H1 (cell line): ENCODE results near the gene SLK. TPM values are rescaled to one million over a fixed set of nuclear protein-coding genes. Genes with fewer than 3 reads are reported as not detected.

ENCODE experiments used
- CTCF ChIA-PET: fragments of 300-600 bp; sonication (Branson Sonifier 250); formaldehyde crosslinking; loops from one replicate; lab custom pipeline; 2021; ENCODE audit not compliant: partially characterized antibody; lab: Charles Lee
- POLR2A ChIA-PET: fragments of 300-600 bp; sonication (Branson Sonifier 250); formaldehyde crosslinking; loops from one replicate; lab custom pipeline; 2021; ENCODE audit warnings: inconsistent platforms; ENCODE audit not compliant: partially characterized antibody; lab: Charles Lee
- DNase-seq, 2 experiments: peaks; one replicate each; pipeline versions ENCODE4 v3.0.0 to v3.0.0-alpha.2; 2010 to 2022; ENCODE audit warnings: low spot score in 2 of 2, low read depth in 1 of 2, mixed read lengths in 1 of 2
- FAIRE-seq: peaks from 2 replicates; lab custom pipeline; 2011; peaks lifted over from hg19 to GRCh38; lab: Jason Lieb, UNC
- H2AFZ ChIP-seq: 2 replicates; pipeline ENCODE4 v1.8.1; 2012; ENCODE audit warnings: low read length, inconsistent platforms
- H2AK5ac ChIP-seq: 2 replicates; pipeline ENCODE4 v1.6.1; 2013; ENCODE audit warnings: low read depth, low read length
- H2BK120ac ChIP-seq: replicated peaks from 2 replicates; pipeline ENCODE3; 2013; ENCODE audit warnings: low read depth, low read length, inconsistent platforms
- H2BK12ac ChIP-seq: 2 replicates; pipeline ENCODE4 v1.6.1; 2013; ENCODE audit warnings: low read depth, low read length
- H2BK15ac ChIP-seq: 2 replicates; pipeline ENCODE4 v1.6.1; 2013; ENCODE audit warnings: low read length
- H2BK20ac ChIP-seq: 2 replicates; pipeline ENCODE4 v1.6.1; 2013; ENCODE audit warnings: low read length
- H2BK5ac ChIP-seq: 2 replicates; pipeline ENCODE4 v1.6.1; 2013; ENCODE audit warnings: low read depth, low read length
- H3K14ac ChIP-seq: 2 replicates; pipeline ENCODE4 v1.6.1; 2013; ENCODE audit warnings: inconsistent platforms; ENCODE audit not compliant: insufficient read length
- H3K18ac ChIP-seq: 2 replicates; pipeline ENCODE4 v1.6.1; 2013; ENCODE audit warnings: low read length; ENCODE audit errors: extremely low read depth
- H3K23ac ChIP-seq: 2 replicates; pipeline ENCODE4 v1.6.1; 2013; ENCODE audit warnings: inconsistent platforms; ENCODE audit not compliant: insufficient read length
- H3K23me2 ChIP-seq: 2 replicates; pipeline ENCODE4 v1.6.1; 2013; ENCODE audit warnings: low read depth, low read length
- H3K27ac ChIP-seq: 2 replicates; pipeline ENCODE4 v1.6.1; 2011; ENCODE audit warnings: low read depth, low read length, inconsistent platforms
- H3K27me3 ChIP-seq, 4 experiments: replicated peaks in 1 of 4; 1 replicate in 1 of 4; 2 replicates in 3 of 4; pipeline versions ENCODE4 v1.6.1 to v1.8.1; 2011 to 2013; ENCODE audit warnings: low read length in 3 of 4, mild to moderate bottlenecking in 3 of 4, inconsistent platforms in 2 of 4, mixed read lengths in 2 of 4, moderate library complexity in 1 of 4; ENCODE audit not compliant: control insufficient read depth in 3 of 4, insufficient read depth in 3 of 4; ENCODE audit errors: extremely low read depth in 1 of 4
- H3K36me3 ChIP-seq, 4 experiments: 2 replicates each; pipeline versions ENCODE4 v1.6.1 to v1.8.1; 2011 to 2013; ENCODE audit warnings: mild to moderate bottlenecking in 4 of 4, low read length in 3 of 4, moderate library complexity in 2 of 4, control low read depth in 1 of 4, inconsistent platforms in 1 of 4; ENCODE audit not compliant: insufficient read depth in 4 of 4, control insufficient read depth in 2 of 4
- H3K4ac ChIP-seq: replicated peaks from 2 replicates; pipeline ENCODE3; 2013; ENCODE audit warnings: low read length, low read depth, mixed read lengths, inconsistent platforms; ENCODE audit not compliant: insufficient read length
- H3K4me1 ChIP-seq, 4 experiments: replicated peaks in 1 of 4; 1 replicate in 1 of 4; 2 replicates in 3 of 4; pipeline versions ENCODE4 v1.6.1 to v1.8.1; 2011 to 2013; ENCODE audit warnings: low read length in 3 of 4, inconsistent platforms in 2 of 4, mixed read lengths in 1 of 4; ENCODE audit not compliant: insufficient read depth in 4 of 4, control insufficient read depth in 3 of 4
- H3K4me2 ChIP-seq, 2 experiments: 2 replicates each; pipeline versions ENCODE4 v1.6.1 to v1.8.1; 2011 to 2013; ENCODE audit warnings: low read depth in 2 of 2, low read length in 2 of 2, control low read depth in 1 of 2, inconsistent platforms in 1 of 2, mild to moderate bottlenecking in 1 of 2; ENCODE audit not compliant: insufficient read depth in 1 of 2
- H3K4me3 ChIP-seq, 4 experiments: fragments of 200-600, 300-600 bp in 1 of 4; sonication (generic), shearing (Covaris generic), sonication (Bioruptor Twin) in 1 of 4; 2 replicates each; pipeline versions ENCODE4 v1.5.1 to v1.8.1; 2011 to 2016; ENCODE audit warnings: low read length in 4 of 4, low read depth in 3 of 4, control low read depth in 2 of 4, inconsistent platforms in 2 of 4, mild to moderate bottlenecking in 2 of 4, mixed read lengths in 1 of 4, moderate library complexity in 1 of 4; ENCODE audit not compliant: insufficient read depth in 2 of 4; ENCODE audit errors: extremely low read depth in 1 of 4
- H3K56ac ChIP-seq: replicated peaks from 2 replicates; pipeline ENCODE3; 2013; ENCODE audit warnings: low read depth, mild to moderate bottlenecking, mixed read lengths, low read length, inconsistent platforms; ENCODE audit not compliant: insufficient read length
- H3K79me1 ChIP-seq: 2 replicates; pipeline ENCODE4 v1.6.1; 2013; ENCODE audit warnings: low read depth, low read length, control low read depth
- H3K79me2 ChIP-seq, 2 experiments: 2 replicates each; pipeline versions ENCODE4 v1.6.1 to v1.8.1; 2012 to 2013; ENCODE audit warnings: low read length in 2 of 2, mild to moderate bottlenecking in 2 of 2, inconsistent platforms in 1 of 2; ENCODE audit not compliant: insufficient read depth in 2 of 2, control insufficient read depth in 1 of 2
- H3K9ac ChIP-seq, 4 experiments: replicated peaks in 1 of 4; 1 replicate in 1 of 4; 2 replicates in 3 of 4; pipeline versions ENCODE4 v1.6.1 to v1.8.1; 2011 to 2013; ENCODE audit warnings: low read depth in 3 of 4, low read length in 3 of 4, control low read depth in 2 of 4, mild to moderate bottlenecking in 2 of 4, moderate library complexity in 2 of 4, inconsistent platforms in 1 of 4; ENCODE audit errors: extremely low read depth in 1 of 4
- H3K9me3 ChIP-seq, 2 experiments: 2 replicates each; pipeline versions ENCODE4 v1.6.1 to v1.8.1; 2012 to 2013; ENCODE audit warnings: mild to moderate bottlenecking in 2 of 2, moderate library complexity in 2 of 2, control low read depth in 1 of 2, inconsistent platforms in 1 of 2, low read depth in 1 of 2, low read length in 1 of 2, mixed read lengths in 1 of 2; ENCODE audit not compliant: insufficient read depth in 2 of 2
- H4K20me1 ChIP-seq, 2 experiments: replicated peaks in 1 of 2; 2 replicates each; pipeline versions ENCODE3 to v1.8.1; 2011 to 2013; ENCODE audit warnings: inconsistent platforms in 2 of 2, low read length in 2 of 2, mild to moderate bottlenecking in 1 of 2; ENCODE audit not compliant: insufficient read depth in 2 of 2, control insufficient read depth in 1 of 2
- H4K5ac ChIP-seq: 2 replicates; pipeline ENCODE4 v1.6.1; 2013; ENCODE audit warnings: low read length, low read depth, mixed read lengths, inconsistent platforms; ENCODE audit not compliant: insufficient read length
- H4K8ac ChIP-seq: 2 replicates; pipeline ENCODE4 v1.8.0; 2013; ENCODE audit warnings: mild to moderate bottlenecking, moderate library complexity, low read length, inconsistent platforms; ENCODE audit not compliant: insufficient read depth; ENCODE audit errors: extremely low read depth
- H4K91ac ChIP-seq: replicated peaks from 2 replicates; pipeline ENCODE3; 2013; ENCODE audit warnings: low read length, mixed read lengths, inconsistent platforms; ENCODE audit not compliant: insufficient read length
- BACH1 ChIP-seq: IDR thresholded peaks from 2 replicates; pipeline ENCODE4 v1.6.1; 2012; ENCODE audit warnings: low read length, improper control_type of control experiment
- BCL11A ChIP-seq, 2 experiments: IDR thresholded peaks; one replicate each; pipeline ENCODE4 v1.6.1; 2011; ENCODE audit warnings: low read depth in 2 of 2, low read length in 2 of 2, mild to moderate bottlenecking in 2 of 2
- BRCA1 ChIP-seq: IDR thresholded peaks from 2 replicates; pipeline ENCODE4 v1.6.1; 2012; ENCODE audit warnings: low read depth, low read length, improper control_type of control experiment
- CBX8 ChIP-seq: fragments of 300-800, 300-1000 bp; sonication (generic); IDR thresholded peaks from 2 replicates; pipeline ENCODE4 v1.7.1; 2016; ENCODE audit warnings: low read depth, low read length, borderline replicate concordance
- CTBP2 ChIP-seq: IDR thresholded peaks from 2 replicates; pipeline ENCODE4 v1.7.0; 2011; ENCODE audit warnings: borderline replicate concordance, mild to moderate bottlenecking, moderate library complexity, mixed read lengths, low read length; ENCODE audit not compliant: insufficient read depth, insufficient read length
- EP300 ChIP-seq, 2 experiments: IDR thresholded peaks; 1 replicate in 1 of 2; 2 replicates in 1 of 2; pipeline ENCODE4 v1.6.1; 2011 to 2012; ENCODE audit warnings: low read depth in 2 of 2, low read length in 2 of 2, mild to moderate bottlenecking in 2 of 2, borderline replicate concordance in 1 of 2, inconsistent platforms in 1 of 2, moderate library complexity in 1 of 2
- HDAC2 ChIP-seq, 2 experiments: fragments of 300-600 bp in 1 of 2; sonication (generic) in 1 of 2; IDR thresholded peaks; 2 replicates each; pipeline ENCODE4 v1.6.1; 2011 to 2012; ENCODE audit warnings: low read depth in 2 of 2, low read length in 2 of 2, mild to moderate bottlenecking in 2 of 2, moderate library complexity in 2 of 2, borderline replicate concordance in 1 of 2, inconsistent platforms in 1 of 2
- MAX ChIP-seq: IDR thresholded peaks from 2 replicates; pipeline ENCODE4 v1.6.1; 2012; ENCODE audit warnings: inconsistent platforms
- RBBP5 ChIP-seq: IDR thresholded peaks from 2 replicates; pipeline ENCODE4 v1.7.1; 2012; ENCODE audit warnings: low read depth, mild to moderate bottlenecking, inconsistent platforms, low read length, moderate library complexity, borderline replicate concordance
- TCF12 ChIP-seq: IDR thresholded peaks from 2 replicates; pipeline ENCODE4 v1.6.1; 2011; ENCODE audit warnings: low read depth, mild to moderate bottlenecking, low read length
- TEAD4 ChIP-seq: IDR thresholded peaks from 2 replicates; pipeline ENCODE4 v1.6.1; 2012; ENCODE audit warnings: low read depth, low read length, inconsistent platforms, mixed read lengths
- WGBS, 2 experiments: shearing (Covaris generic) in 1 of 2; methylation state at CpG; one replicate each; pipeline versions ENCODE4 v1.1.6 to v1.1.7; 2013 to 2015; ENCODE audit warnings: low lambda C conversion rate in 2 of 2, mixed read lengths in 2 of 2, inconsistent platforms in 1 of 2, low coverage in 1 of 2, missing lambda C conversion rate in 1 of 2; ENCODE audit not compliant: insufficient replicate concordance in 2 of 2, insufficient coverage in 1 of 2, insufficient read length in 1 of 2; ENCODE audit errors: extremely low coverage in 1 of 2, missing lambda C conversion rate in 1 of 2; 5-methylcytosine and 5-hydroxymethylcytosine counted together
- polyA plus RNA-seq, 7 experiments: library from polyadenylated mRNA; depleted of rRNA in 3 of 7; stranded (reverse) in 5 of 7; unstranded in 2 of 7; fragments of >200 nt in 5 of 7; fragments of 200-250 nt in 2 of 7; gene quantifications; 1 replicate in 5 of 7; 2 replicates in 1 of 7; 4 replicates in 1 of 7; pipeline versions ENCODE4 v1.2.1 to v1.2.3, GENCODE V29; 2011 to 2013; ENCODE audit warnings: missing spikeins in 2 of 7, mixed read lengths in 2 of 7
- total RNA-seq: library from RNA; stranded (reverse); fragmentation: NEBNext Ultra II Directional; extraction: Animal tissue kit (Norgen Biotek cat#: 25700); gene quantifications from 2 replicates; pipeline ENCODE4 v1.2.1, GENCODE V29; 2021
- TF ChIP-seq, protein P1 (sequence below): IDR thresholded peaks from 2 replicates; pipeline ENCODE4 v1.6.1; 2011; ENCODE audit warnings: low read depth, mild to moderate bottlenecking, low read length; ENCODE audit not compliant: insufficient read depth

SLK gene
- total and polyA plus RNA-seq, 2 of the 8 experiments (the other 6 are each of a cell fraction or from before 2014, with no cell fraction given) = 2.7 to 18.3 TPM

DNA sequence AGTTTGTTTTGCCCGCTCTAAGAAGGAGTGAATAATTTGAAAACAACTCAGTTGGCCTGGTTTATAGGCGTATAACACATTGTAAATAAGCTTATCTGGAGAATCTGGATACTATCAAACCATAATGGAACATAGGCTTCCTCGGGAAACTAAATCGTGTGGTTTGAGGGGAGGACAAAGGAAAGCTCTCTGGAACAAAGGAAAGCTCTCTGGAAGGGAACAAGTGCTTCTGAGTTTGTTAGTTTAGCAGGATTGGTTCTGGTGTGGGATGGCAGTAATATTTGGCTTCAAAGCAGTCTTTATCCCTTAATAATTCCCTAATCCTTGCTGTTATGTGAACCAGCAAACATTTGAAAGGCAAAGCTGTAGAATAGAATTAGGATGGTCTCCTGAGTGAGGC is 15.0 kb upstream of the SLK start:
- H4K5ac ChIP-seq = no peak overlapping the region
- H3K27me3 ChIP-seq = no peaks in the 10 kb centered on the region
- 82% methylated on average over 4 of the region's 4 CpGs; no CpG with 5 or more reads in 1 of the 2 experiments for WGBS, 2 experiments
- no peak overlapping the region for H3K4me3 ChIP-seq
- H3K23me2 ChIP-seq = no peaks in the 10 kb centered on the region
- no peak overlapping the region for H3K9ac ChIP-seq
- H4K20me1 ChIP-seq = no peaks in the 10 kb centered on the region
- DNase-seq = no peak
- TF ChIP-seq BCL11A (IDR thresholded peaks at IDR 0.05; ENCODE audit: low read depth in 2 of 2, low read length in 2 of 2) = no peak
- TF ChIP-seq RBBP5 = no peak
- no peak for TF ChIP-seq EP300 (IDR thresholded peaks at IDR 0.05; ENCODE audit: borderline replicate concordance in 1 of 2, low read depth in 2 of 2, low read length in 2 of 2)
- TF ChIP-seq MAX = no peak
- no peak for TF ChIP-seq TEAD4
- TF ChIP-seq TCF12 = no peak
- TF ChIP-seq, protein P1, sequence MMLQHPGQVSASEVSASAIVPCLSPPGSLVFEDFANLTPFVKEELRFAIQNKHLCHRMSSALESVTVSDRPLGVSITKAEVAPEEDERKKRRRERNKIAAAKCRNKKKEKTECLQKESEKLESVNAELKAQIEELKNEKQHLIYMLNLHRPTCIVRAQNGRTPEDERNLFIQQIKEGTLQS = no peak
- TF ChIP-seq CTBP2 = no peak
- TF ChIP-seq HDAC2 (IDR thresholded peaks at IDR 0.05; ENCODE audit: borderline replicate concordance in 1 of 2, low read depth in 2 of 2, low read length in 2 of 2) = no peak
- no peak for TF ChIP-seq BRCA1
- no peak for TF ChIP-seq BACH1
- TF ChIP-seq CBX8 = no peak
- H3K9me3 ChIP-seq = no peaks in the 10 kb centered on the region
- H2BK120ac ChIP-seq = no peak overlapping the region
- H2AK5ac ChIP-seq = no peak overlapping the region
- H2BK12ac ChIP-seq = no peak overlapping the region
- no peak overlapping the region for H2AFZ ChIP-seq
- no peaks in the 10 kb centered on the region for H3K79me2 ChIP-seq
- no peak overlapping the region for H3K14ac ChIP-seq
- H3K27ac ChIP-seq = no peak overlapping the region
- no peaks in the 10 kb centered on the region for H3K79me1 ChIP-seq
- no peak overlapping the region for H2BK15ac ChIP-seq
- no peak overlapping the region for H3K23ac ChIP-seq
- no peak overlapping the region for H4K8ac ChIP-seq
- H3K4me1 ChIP-seq = no peaks in the 10 kb centered on the region
- H4K91ac ChIP-seq = no peak overlapping the region
- no peak overlapping the region for H3K18ac ChIP-seq
- no peak overlapping the region for H2BK5ac ChIP-seq
- no peak overlapping the region for H3K56ac ChIP-seq
- no peak overlapping the region for H2BK20ac ChIP-seq
- no peak overlapping the region for H3K4me2 ChIP-seq
- ChIA-PET CTCF (interaction anchor here (0.9 to 1.6 kb wide), 6 partner anchors 10 to 93 kb away, joined by 3 to 4 read pairs (median 3); no protein-coding TSS in a partner anchor), POLR2A (no interaction called here)
- H3K4ac ChIP-seq = no peak overlapping the region
- FAIRE-seq = no peak
- no peaks in the 10 kb centered on the region for H3K36me3 ChIP-seq
